Adrenal gland (tissue), 5 donors: ENCODE measurements around the gene MRPS18B.

Experiments
- POLR2A ChIP-seq, 2 donors: fragments of 450-650 bp; IDR thresholded peaks; one replicate each; pipeline ENCODE4 v1.6.1; 2017; ENCODE audit warnings: antibody characterized with exemption in 2 of 2, mild to moderate bottlenecking in 2 of 2, moderate library complexity in 1 of 2
- TF ChIP-seq, protein P1 (sequence below), 6 experiments: fragments of 450-650 bp in 4 of 6; fragments of 200-600 bp in 2 of 6; sonication (generic) in 1 of 6; IDR thresholded peaks; 1 replicate in 5 of 6; 2 replicates in 1 of 6; pipeline versions ENCODE4 v1.5.1 to v1.8.0; 2016 to 2021; ENCODE audit warnings: antibody characterized with exemption in 6 of 6, mild to moderate bottlenecking in 2 of 6, moderate library complexity in 1 of 6
- donor health status: DM: no; HTN: no; CAD: no.

DNA sequence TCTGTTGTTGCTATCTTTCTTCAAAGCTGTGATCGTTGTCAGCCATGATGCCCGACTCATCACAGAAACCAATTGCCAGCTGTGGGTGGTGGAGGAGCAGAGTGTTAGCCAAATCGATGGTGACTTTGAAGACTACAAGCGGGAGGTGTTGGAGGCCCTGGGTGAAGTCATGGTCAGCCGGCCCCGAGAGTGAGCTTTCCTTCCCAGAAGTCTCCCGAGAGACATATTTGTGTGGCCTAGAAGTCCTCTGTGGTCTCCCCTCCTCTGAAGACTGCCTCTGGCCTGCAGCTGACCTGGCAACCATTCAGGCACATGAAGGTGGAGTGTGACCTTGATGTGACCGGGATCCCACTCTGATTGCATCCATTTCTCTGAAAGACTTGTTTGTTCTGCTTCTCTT is 27.1 kb upstream of the MRPS18B start:
- TF ChIP-seq, protein P1, sequence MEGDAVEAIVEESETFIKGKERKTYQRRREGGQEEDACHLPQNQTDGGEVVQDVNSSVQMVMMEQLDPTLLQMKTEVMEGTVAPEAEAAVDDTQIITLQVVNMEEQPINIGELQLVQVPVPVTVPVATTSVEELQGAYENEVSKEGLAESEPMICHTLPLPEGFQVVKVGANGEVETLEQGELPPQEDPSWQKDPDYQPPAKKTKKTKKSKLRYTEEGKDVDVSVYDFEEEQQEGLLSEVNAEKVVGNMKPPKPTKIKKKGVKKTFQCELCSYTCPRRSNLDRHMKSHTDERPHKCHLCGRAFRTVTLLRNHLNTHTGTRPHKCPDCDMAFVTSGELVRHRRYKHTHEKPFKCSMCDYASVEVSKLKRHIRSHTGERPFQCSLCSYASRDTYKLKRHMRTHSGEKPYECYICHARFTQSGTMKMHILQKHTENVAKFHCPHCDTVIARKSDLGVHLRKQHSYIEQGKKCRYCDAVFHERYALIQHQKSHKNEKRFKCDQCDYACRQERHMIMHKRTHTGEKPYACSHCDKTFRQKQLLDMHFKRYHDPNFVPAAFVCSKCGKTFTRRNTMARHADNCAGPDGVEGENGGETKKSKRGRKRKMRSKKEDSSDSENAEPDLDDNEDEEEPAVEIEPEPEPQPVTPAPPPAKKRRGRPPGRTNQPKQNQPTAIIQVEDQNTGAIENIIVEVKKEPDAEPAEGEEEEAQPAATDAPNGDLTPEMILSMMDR (IDR thresholded peaks at IDR 0.05): no peak
- no peak for TF ChIP-seq POLR2A (IDR thresholded peaks at IDR 0.05)
